GM23338 (cell line): Measurements from ENCODE around the gene ZNF200.

Experiments
- CREB1 ChIP-seq: fragments of 250-450 bp; sonication (Bioruptor Pico); IDR thresholded peaks from 2 replicates; pipeline ENCODE4 v1.5.0; 2020; ENCODE audit warnings: low read depth, mild to moderate bottlenecking, moderate library complexity
- CTCF ChIP-seq, 2 experiments: fragments of 200-600 bp in 1 of 2; sonication (generic) in 1 of 2; conservative IDR thresholded peaks; 2 replicates each; pipeline versions ENCODE4 v1.5.1 to v1.6.1; 2016 to 2017; ENCODE audit warnings: antibody characterized with exemption in 2 of 2, low read depth in 2 of 2, mild to moderate bottlenecking in 2 of 2, moderate library complexity in 1 of 2
- EZH2 ChIP-seq: fragments of 200-600 bp; sonication (generic); IDR thresholded peaks from one replicate; pipeline ENCODE4 v1.8.0; 2017; ENCODE audit warnings: antibody characterized with exemption, mild to moderate bottlenecking, low read depth; ENCODE audit not compliant: unreplicated experiment
- EZH2phosphoT487 ChIP-seq: fragments of 200-600 bp; sonication (generic); IDR thresholded peaks from one replicate; pipeline ENCODE4 v1.8.1; 2018; ENCODE audit warnings: antibody characterized with exemption; ENCODE audit not compliant: unreplicated experiment
- JUNB ChIP-seq: IDR thresholded peaks from one replicate; pipeline ENCODE4 v1.6.1; 2016; ENCODE audit warnings: antibody characterized with exemption; ENCODE audit not compliant: unreplicated experiment
- POLR2AphosphoS5 ChIP-seq: IDR thresholded peaks from 2 replicates; pipeline ENCODE4 v1.6.1; 2016; ENCODE audit warnings: antibody characterized with exemption, low read depth
- ZNF114 ChIP-seq: fragments of 250-450 bp; sonication (Bioruptor Pico); IDR thresholded peaks from 2 replicates; pipeline ENCODE4 v1.5.0; 2020; ENCODE audit warnings: mild to moderate bottlenecking, moderate library complexity
- ZNF331 ChIP-seq: fragments of 250-450 bp; sonication (Bioruptor Pico); IDR thresholded peaks from 2 replicates; pipeline ENCODE4 v1.5.0; 2020; ENCODE audit warnings: low read depth, mild to moderate bottlenecking, moderate library complexity
- TF ChIP-seq, protein P1 (sequence below): IDR thresholded peaks from one replicate; pipeline ENCODE4 v1.6.1; 2018; ENCODE audit warnings: antibody characterized with exemption; ENCODE audit not compliant: unreplicated experiment
- TF ChIP-seq, protein P2 (sequence below): IDR thresholded peaks from 2 replicates; pipeline ENCODE4 v1.6.1; 2016; ENCODE audit warnings: antibody characterized with exemption

- no peak for TF ChIP-seq CTCF (conservative IDR thresholded peaks at IDR 0.05; ENCODE audit: low read depth in 2 of 2)
- peak; percentile 16; the same call in 1 of the 2 replicates for TF ChIP-seq POLR2AphosphoS5
- peak; percentile 69; the same call in 1 of the 2 replicates for TF ChIP-seq CREB1
- TF ChIP-seq ZNF331 (CRISPR knock-in tag): no peak
- TF ChIP-seq, protein P1, sequence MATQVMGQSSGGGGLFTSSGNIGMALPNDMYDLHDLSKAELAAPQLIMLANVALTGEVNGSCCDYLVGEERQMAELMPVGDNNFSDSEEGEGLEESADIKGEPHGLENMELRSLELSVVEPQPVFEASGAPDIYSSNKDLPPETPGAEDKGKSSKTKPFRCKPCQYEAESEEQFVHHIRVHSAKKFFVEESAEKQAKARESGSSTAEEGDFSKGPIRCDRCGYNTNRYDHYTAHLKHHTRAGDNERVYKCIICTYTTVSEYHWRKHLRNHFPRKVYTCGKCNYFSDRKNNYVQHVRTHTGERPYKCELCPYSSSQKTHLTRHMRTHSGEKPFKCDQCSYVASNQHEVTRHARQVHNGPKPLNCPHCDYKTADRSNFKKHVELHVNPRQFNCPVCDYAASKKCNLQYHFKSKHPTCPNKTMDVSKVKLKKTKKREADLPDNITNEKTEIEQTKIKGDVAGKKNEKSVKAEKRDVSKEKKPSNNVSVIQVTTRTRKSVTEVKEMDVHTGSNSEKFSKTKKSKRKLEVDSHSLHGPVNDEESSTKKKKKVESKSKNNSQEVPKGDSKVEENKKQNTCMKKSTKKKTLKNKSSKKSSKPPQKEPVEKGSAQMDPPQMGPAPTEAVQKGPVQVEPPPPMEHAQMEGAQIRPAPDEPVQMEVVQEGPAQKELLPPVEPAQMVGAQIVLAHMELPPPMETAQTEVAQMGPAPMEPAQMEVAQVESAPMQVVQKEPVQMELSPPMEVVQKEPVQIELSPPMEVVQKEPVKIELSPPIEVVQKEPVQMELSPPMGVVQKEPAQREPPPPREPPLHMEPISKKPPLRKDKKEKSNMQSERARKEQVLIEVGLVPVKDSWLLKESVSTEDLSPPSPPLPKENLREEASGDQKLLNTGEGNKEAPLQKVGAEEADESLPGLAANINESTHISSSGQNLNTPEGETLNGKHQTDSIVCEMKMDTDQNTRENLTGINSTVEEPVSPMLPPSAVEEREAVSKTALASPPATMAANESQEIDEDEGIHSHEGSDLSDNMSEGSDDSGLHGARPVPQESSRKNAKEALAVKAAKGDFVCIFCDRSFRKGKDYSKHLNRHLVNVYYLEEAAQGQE: no peak
- no peak for TF ChIP-seq EZH2
- TF ChIP-seq JUNB: no peak
- no peak for TF ChIP-seq EZH2phosphoT487
- TF ChIP-seq, protein P2, sequence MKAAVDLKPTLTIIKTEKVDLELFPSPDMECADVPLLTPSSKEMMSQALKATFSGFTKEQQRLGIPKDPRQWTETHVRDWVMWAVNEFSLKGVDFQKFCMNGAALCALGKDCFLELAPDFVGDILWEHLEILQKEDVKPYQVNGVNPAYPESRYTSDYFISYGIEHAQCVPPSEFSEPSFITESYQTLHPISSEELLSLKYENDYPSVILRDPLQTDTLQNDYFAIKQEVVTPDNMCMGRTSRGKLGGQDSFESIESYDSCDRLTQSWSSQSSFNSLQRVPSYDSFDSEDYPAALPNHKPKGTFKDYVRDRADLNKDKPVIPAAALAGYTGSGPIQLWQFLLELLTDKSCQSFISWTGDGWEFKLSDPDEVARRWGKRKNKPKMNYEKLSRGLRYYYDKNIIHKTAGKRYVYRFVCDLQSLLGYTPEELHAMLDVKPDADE: no peak
- TF ChIP-seq ZNF114 (CRISPR knock-in tag): no peak
Measured at GRCh38 chr16:3187798-3188674, 46.9 kb downstream of the ZNF200 start, which contains the start of gene OR1F1.
